ENCODE measurements around the gene RHOJ.

The RHOJ gene

GRCh38 chr14:63282997-63283883 is 79.0 kb downstream of the RHOJ start:
- Histone ChIP-seq H3K36me3 (ENCODE audit: insufficient read depth) (no peaks in the 10 kb centered on the region), H3K27ac (no peak overlapping the region), H3K79me2 (ENCODE audit: insufficient read depth, low read depth) (no peaks in the 10 kb centered on the region), H3K4me1 (ENCODE audit: low read depth, poor library complexity, severe bottlenecking) (no peaks in the 10 kb centered on the region), H3K4me3 (IDR thresholded peaks at IDR 0.05; ENCODE audit: insufficient read depth, low read depth, low read length) (no peak overlapping the region), H3K27me3 (ENCODE audit: insufficient read depth, low read depth) (no peaks in the 10 kb centered on the region), H4K20me1 (ENCODE audit: insufficient read depth) (no peaks in the 10 kb centered on the region), H3K9ac (no peak overlapping the region), H2AFZ (ENCODE audit: low read depth) (no peak overlapping the region), H3K4me2 (no peak overlapping the region)
- TF ChIP-seq CTCF (conservative IDR thresholded peaks at IDR 0.05; ENCODE audit: low read depth, low read length), result no peak

- no peaks in the 10 kb centered on the region for H3K36me3 ChIP-seq (ENCODE audit: insufficient read depth)
- H3K27ac ChIP-seq, result no peak overlapping the region
- H3K4me1 ChIP-seq (ENCODE audit: low read depth, poor library complexity, severe bottlenecking), result no peaks in the 10 kb centered on the region
- TF ChIP-seq CTCF (conservative IDR thresholded peaks at IDR 0.05; ENCODE audit: low read depth, low read length), result no peak
- no peak overlapping the region for H3K9ac ChIP-seq
- no peaks in the 10 kb centered on the region for H4K20me1 ChIP-seq (ENCODE audit: insufficient read depth)
- H2AFZ ChIP-seq (ENCODE audit: low read depth), result no peak overlapping the region
- no peak overlapping the region for H3K4me3 ChIP-seq (IDR thresholded peaks at IDR 0.05; ENCODE audit: insufficient read depth, low read depth, low read length)
- H3K4me2 ChIP-seq, result no peak overlapping the region
- no peaks in the 10 kb centered on the region for H3K79me2 ChIP-seq (ENCODE audit: insufficient read depth, low read depth)
- H3K27me3 ChIP-seq (ENCODE audit: insufficient read depth, low read depth), result no peaks in the 10 kb centered on the region
Measured at GRCh38 chr14:63283884-63284248, 79.6 kb downstream of the RHOJ start.

- H2AFZ ChIP-seq (ENCODE audit: low read depth), result no peak overlapping the region
- no peak overlapping the region for H3K27ac ChIP-seq
- no peaks in the 10 kb centered on the region for H3K36me3 ChIP-seq (ENCODE audit: insufficient read depth)
- H3K27me3 ChIP-seq (ENCODE audit: insufficient read depth, low read depth), result no peaks in the 10 kb centered on the region
- H3K4me1 ChIP-seq (ENCODE audit: low read depth, poor library complexity, severe bottlenecking), result no peaks in the 10 kb centered on the region
- H4K20me1 ChIP-seq (ENCODE audit: insufficient read depth), result no peaks in the 10 kb centered on the region
- no peaks in the 10 kb centered on the region for H3K79me2 ChIP-seq (ENCODE audit: insufficient read depth, low read depth)
- no peak overlapping the region for H3K4me2 ChIP-seq
- no peak for TF ChIP-seq CTCF (conservative IDR thresholded peaks at IDR 0.05; ENCODE audit: low read depth, low read length)
- no peak overlapping the region for H3K9ac ChIP-seq
- H3K4me3 ChIP-seq (IDR thresholded peaks at IDR 0.05; ENCODE audit: insufficient read depth, low read depth, low read length), result no peak overlapping the region
Measured at GRCh38 chr14:63286071-63286470, 81.8 kb downstream of the RHOJ start.

GRCh38 chr14:63287666-63288483 is 83.6 kb downstream of the RHOJ start:
- no peak overlapping the region for H3K4me2 ChIP-seq
- H3K79me2 ChIP-seq (ENCODE audit: insufficient read depth, low read depth), result no peaks in the 10 kb centered on the region
- H3K9ac ChIP-seq, result no peak overlapping the region
- no peak overlapping the region for H3K4me3 ChIP-seq (IDR thresholded peaks at IDR 0.05; ENCODE audit: insufficient read depth, low read depth, low read length)
- H3K36me3 ChIP-seq (ENCODE audit: insufficient read depth), result no peaks in the 10 kb centered on the region
- H4K20me1 ChIP-seq (ENCODE audit: insufficient read depth), result no peaks in the 10 kb centered on the region
- no peaks in the 10 kb centered on the region for H3K27me3 ChIP-seq (ENCODE audit: insufficient read depth, low read depth)
- no peak overlapping the region for H3K27ac ChIP-seq
- H3K4me1 ChIP-seq (ENCODE audit: low read depth, poor library complexity, severe bottlenecking), result no peaks in the 10 kb centered on the region
- no peak for TF ChIP-seq CTCF (conservative IDR thresholded peaks at IDR 0.05; ENCODE audit: low read depth, low read length)
- no peak overlapping the region for H2AFZ ChIP-seq (ENCODE audit: low read depth)

All from KMS-11 (cell line).